Measurements from ENCODE around the gene ZMIZ1. TPM values are rescaled to one million over a fixed set of nuclear protein-coding genes. Genes with fewer than 3 reads are reported as not detected.
A peak's percentile ranks its signal among the peaks of the same experiment; 100 is the strongest.

The ZMIZ1 gene
- total and polyA plus RNA-seq, 4 donors, result 3.9 to 19.1 (median 9.8) TPM

DNA sequence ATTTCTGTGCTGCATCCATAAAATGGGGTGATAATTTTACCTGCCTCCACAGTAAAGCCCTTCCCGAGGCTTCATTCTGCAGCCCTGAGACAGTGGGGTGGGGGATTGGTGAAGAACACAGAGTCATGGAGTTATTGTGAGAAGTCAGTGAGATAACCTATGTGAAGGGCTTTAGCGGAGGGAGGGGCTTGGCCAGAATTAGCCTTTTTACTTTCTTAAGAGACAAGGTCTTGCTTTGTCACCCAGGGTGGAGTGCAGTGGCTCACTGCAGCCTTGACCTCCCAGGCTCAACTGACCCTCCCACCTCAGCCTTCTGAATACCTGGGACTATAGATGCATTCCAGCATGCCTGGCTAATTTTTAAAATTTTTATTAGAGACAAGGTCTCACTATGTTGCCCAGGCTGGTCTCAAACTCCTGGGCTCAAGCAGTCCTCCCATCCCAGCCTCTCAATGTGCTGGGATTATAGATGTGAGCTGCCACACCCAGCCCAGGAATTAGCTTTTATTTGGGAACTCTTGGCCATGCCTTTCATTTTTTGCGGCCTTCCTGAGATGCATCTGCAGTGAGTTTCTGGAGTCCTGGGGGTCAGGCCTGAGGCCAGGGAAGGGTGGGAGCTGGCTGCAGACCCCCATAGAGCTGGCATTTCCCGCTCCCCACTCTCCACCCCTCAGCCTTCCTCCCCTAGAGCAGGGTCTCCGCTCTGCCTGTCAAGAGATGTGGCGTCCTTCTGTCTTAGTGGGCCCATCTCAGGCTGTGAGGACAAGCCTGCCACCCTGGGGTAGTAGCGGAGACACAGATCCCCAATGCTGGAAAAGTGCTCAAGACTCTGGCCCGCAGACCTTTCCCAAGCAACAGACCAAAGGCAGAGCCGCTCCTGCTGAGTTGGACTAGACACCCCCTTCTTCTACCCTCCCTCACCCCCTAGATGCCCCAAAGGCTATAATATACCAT is 77.0 kb downstream of the ZMIZ1 start (continued):
- TF ChIP-seq, protein P1, sequence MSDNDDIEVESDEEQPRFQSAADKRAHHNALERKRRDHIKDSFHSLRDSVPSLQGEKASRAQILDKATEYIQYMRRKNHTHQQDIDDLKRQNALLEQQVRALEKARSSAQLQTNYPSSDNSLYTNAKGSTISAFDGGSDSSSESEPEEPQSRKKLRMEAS (IDR thresholded peaks at IDR 0.05), result no peak

- H3K9me3 ChIP-seq (ENCODE audit: control insufficient read depth in 4 of 4, low read length in 3 of 4), result no peaks in the 10 kb centered on the region
- WGBS, result 35% methylated on average over 13 of the region's 13 CpGs
- no peak overlapping the region for H3K4me3 ChIP-seq (ENCODE audit: low read depth in 1 of 3, low read length in 3 of 3)
- H3K4me1 ChIP-seq (ENCODE audit: control insufficient read depth in 4 of 4, insufficient read depth in 4 of 4, low read length in 3 of 4), result peaks cover 30 to 59% (median 49%) of the 10 kb centered on the region in 4 donors
- H3K36me3 ChIP-seq (ENCODE audit: control insufficient read depth in 4 of 4, insufficient read depth in 3 of 4, low read depth in 1 of 4, low read length in 3 of 4), result peaks cover 0 to 3% (median 0%) of the 10 kb centered on the region in 4 donors
- DNase-seq (ENCODE audit: low spot score), result no peak
- TF ChIP-seq SP1 (IDR thresholded peaks at IDR 0.05), result no peak
- TF ChIP-seq EGR1 (IDR thresholded peaks at IDR 0.05; ENCODE audit: low read depth in 2 of 2), result no peak
- no peak for TF ChIP-seq JUND (IDR thresholded peaks at IDR 0.05)
- TF ChIP-seq HNF4A (conservative IDR thresholded peaks at IDR 0.05), result peak in 1 of 2 donors; percentile 23
- TF ChIP-seq NR2F2 (IDR thresholded peaks at IDR 0.05), result peak; percentile 89
- no peak for TF ChIP-seq FOXA2 (IDR thresholded peaks at IDR 0.05)
- TF ChIP-seq YY1 (IDR thresholded peaks at IDR 0.05), result no peak
- peak; percentile 28 to 68 for TF ChIP-seq RXRA (IDR thresholded peaks at IDR 0.05)
- no peak for TF ChIP-seq HNF4G (IDR thresholded peaks at IDR 0.05)
- peak in 1 of 2 donors; percentile 57 for TF ChIP-seq RAD21 (IDR thresholded peaks at IDR 0.05)
- TF ChIP-seq FOXA1 (IDR thresholded peaks at IDR 0.05), result no peak
- TF ChIP-seq, protein P2, sequence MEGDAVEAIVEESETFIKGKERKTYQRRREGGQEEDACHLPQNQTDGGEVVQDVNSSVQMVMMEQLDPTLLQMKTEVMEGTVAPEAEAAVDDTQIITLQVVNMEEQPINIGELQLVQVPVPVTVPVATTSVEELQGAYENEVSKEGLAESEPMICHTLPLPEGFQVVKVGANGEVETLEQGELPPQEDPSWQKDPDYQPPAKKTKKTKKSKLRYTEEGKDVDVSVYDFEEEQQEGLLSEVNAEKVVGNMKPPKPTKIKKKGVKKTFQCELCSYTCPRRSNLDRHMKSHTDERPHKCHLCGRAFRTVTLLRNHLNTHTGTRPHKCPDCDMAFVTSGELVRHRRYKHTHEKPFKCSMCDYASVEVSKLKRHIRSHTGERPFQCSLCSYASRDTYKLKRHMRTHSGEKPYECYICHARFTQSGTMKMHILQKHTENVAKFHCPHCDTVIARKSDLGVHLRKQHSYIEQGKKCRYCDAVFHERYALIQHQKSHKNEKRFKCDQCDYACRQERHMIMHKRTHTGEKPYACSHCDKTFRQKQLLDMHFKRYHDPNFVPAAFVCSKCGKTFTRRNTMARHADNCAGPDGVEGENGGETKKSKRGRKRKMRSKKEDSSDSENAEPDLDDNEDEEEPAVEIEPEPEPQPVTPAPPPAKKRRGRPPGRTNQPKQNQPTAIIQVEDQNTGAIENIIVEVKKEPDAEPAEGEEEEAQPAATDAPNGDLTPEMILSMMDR (IDR thresholded peaks at IDR 0.05; ENCODE audit: low read depth, low read length, missing input control), result peak; percentile 20
- TF ChIP-seq, protein P3, sequence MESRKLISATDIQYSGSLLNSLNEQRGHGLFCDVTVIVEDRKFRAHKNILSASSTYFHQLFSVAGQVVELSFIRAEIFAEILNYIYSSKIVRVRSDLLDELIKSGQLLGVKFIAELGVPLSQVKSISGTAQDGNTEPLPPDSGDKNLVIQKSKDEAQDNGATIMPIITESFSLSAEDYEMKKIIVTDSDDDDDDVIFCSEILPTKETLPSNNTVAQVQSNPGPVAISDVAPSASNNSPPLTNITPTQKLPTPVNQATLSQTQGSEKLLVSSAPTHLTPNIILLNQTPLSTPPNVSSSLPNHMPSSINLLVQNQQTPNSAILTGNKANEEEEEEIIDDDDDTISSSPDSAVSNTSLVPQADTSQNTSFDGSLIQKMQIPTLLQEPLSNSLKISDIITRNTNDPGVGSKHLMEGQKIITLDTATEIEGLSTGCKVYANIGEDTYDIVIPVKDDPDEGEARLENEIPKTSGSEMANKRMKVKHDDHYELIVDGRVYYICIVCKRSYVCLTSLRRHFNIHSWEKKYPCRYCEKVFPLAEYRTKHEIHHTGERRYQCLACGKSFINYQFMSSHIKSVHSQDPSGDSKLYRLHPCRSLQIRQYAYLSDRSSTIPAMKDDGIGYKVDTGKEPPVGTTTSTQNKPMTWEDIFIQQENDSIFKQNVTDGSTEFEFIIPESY (IDR thresholded peaks at IDR 0.05), result no peak
- H3K27me3 ChIP-seq (ENCODE audit: control insufficient read depth in 4 of 4, insufficient read depth in 4 of 4, low read length in 3 of 4), result no peaks in the 10 kb centered on the region
- H3K9ac ChIP-seq (ENCODE audit: low read depth in 1 of 2, low read length in 2 of 2), result no peak overlapping the region
- peak overlapping the region; percentile 53 to 83 for H3K27ac ChIP-seq (ENCODE audit: low read depth in 1 of 2, low read length in 2 of 2)
Measured at GRCh38 chr10:79146611-79147130, 77.9 kb downstream of the ZMIZ1 start.

DNA sequence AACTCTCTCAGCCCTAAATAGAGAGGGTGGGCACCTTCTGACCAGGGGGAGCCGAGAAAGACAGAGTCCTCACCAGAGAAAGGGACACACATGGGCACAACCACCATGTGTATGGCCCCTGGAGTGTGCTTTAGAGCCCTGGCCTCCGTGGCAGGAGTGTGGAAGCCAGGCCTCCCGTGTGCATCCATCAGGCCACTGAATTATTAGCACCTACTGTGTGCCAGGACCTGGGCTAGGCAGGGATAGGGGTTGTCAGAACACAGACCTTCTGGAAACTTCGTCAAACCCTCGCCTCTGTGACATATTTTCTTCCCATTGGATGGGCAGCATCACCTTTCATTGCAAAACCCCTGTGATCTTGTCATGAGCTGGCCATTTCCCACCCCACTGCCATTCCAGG is 78.5 kb downstream of the ZMIZ1 start:
- TF ChIP-seq GABPA (IDR thresholded peaks at IDR 0.05 in 1 of 2, conservative IDR thresholded peaks at IDR 0.05 in 1 of 2) (no peak), HNF4A (conservative IDR thresholded peaks at IDR 0.05) (no peak)
- Histone ChIP-seq H3K4me1 (ENCODE audit: control insufficient read depth in 4 of 4, insufficient read depth in 4 of 4, low read length in 3 of 4) (peaks cover 30 to 59% (median 49%) of the 10 kb centered on the region in 4 donors), H3K36me3 (ENCODE audit: control insufficient read depth in 4 of 4, insufficient read depth in 3 of 4, low read depth in 1 of 4, low read length in 3 of 4) (peaks cover 0 to 2% (median 0%) of the 10 kb centered on the region in 4 donors), H3K9me3 (ENCODE audit: control insufficient read depth in 4 of 4, low read length in 3 of 4) (no peaks in the 10 kb centered on the region), H3K9ac (ENCODE audit: low read depth in 1 of 2, low read length in 2 of 2) (no peak overlapping the region), H3K27ac (ENCODE audit: low read depth in 1 of 2, low read length in 2 of 2) (peak overlapping the region; percentile 53 to 83), H3K4me3 (ENCODE audit: low read depth in 1 of 3, low read length in 3 of 3) (no peak overlapping the region), H3K27me3 (ENCODE audit: control insufficient read depth in 4 of 4, insufficient read depth in 4 of 4, low read length in 3 of 4) (no peaks in the 10 kb centered on the region)
- no peak for DNase-seq (ENCODE audit: low spot score)
- WGBS, result 88% methylated on average over 5 of the region's 5 CpGs
